GM19397 (cell line): ENCODE data around the gene C19orf38.

Experiments
- ATAC-seq: cut with Tn5 transposase; IDR thresholded peaks from one replicate; pipeline ENCODE4 v1.9.1; 2021; ENCODE audit warnings: mild to moderate bottlenecking, moderate library complexity; ENCODE audit not compliant: unreplicated experiment

C19orf38 gene

GRCh38 chr19:10899151-10899653, 51.0 kb downstream of the C19orf38 start:
- no peak for ATAC-seq

DNA sequence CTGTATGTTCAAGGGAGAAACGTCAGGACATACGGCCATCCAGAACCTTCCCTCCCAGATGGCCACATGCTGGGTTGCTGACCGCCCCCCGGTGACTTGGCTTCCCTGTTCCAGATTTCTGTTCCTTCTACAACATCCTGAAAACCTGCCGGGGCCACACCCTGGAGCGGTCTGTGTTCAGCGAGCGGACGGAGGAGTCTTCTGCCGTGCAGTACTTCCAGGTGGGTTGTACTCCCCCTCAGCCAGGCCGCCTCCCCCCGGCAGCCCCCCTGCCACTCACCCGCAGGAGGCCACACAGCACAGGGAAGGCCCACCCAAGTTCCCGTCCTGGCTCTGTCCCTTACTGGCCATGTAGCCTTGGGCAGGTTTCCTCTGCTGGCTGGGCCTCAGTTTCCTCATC, 59.7 kb downstream of the C19orf38 start:
- no peak for ATAC-seq

DNA sequence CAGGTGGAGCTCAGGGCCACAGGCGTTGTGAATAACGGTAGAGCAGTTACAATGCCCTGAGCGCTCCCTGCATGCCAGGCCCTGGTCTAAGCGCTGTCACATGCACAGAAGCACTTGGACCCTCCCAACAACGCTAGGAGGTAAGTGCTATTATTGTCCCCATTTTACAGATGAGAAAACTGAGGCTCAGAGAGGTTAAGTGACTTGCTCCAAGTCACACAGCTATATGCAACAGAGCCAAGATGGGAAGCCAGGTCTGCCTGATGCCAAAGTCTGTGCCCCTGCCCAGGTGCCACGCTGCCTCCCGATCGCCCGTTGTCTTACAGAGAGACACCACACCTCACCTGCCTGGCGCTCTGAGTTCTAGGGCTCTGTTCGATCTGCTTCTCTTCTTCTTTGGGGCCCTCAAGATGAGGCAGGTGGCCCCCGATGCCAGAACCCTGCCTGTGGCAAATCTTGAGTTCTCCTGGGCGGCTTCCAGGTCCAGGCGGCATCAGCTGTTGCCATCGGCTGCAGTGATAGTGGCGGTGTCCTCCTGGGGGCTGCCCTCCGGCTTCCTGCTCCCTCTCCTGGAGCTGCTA, 60.3 kb downstream of the C19orf38 start:
- no peak for ATAC-seq

DNA sequence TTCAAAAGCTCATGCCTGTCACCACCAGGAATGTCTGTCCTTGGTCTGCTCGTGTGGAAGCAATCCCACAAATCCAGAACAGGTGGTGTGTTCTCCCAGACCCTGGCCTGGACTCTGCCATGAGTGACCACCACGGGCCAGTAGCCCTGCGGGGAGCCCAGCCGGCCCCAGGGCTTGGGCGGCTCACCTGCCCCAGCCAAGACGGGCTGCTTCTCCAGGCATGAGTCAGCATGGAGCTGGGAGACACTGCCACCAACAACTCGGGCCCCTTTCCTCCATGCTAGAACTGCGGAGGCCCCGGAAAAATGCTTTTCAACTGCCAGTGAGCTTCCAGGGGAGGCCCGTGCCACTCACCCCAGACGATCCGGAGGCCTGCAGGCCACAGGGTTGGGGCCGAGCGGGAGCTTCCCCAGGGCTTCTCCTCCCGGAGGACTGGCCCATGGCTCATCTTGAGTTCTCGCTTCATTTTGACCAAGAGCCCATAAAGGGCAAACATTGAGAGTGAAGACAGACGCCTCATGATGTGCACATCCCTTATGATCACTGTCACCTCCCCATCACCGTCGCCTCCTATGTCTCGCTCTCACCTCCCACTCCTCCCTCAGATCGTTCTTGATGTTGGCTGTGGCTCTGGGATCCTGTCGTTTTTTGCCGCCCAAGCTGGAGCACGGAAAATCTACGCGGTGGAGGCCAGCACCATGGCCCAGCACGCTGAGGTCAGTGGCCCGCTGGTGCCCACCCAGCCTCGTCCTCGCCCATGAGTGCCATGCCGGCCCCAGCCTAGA, 63.6 kb downstream of the C19orf38 start:
- no peak for ATAC-seq

DNA sequence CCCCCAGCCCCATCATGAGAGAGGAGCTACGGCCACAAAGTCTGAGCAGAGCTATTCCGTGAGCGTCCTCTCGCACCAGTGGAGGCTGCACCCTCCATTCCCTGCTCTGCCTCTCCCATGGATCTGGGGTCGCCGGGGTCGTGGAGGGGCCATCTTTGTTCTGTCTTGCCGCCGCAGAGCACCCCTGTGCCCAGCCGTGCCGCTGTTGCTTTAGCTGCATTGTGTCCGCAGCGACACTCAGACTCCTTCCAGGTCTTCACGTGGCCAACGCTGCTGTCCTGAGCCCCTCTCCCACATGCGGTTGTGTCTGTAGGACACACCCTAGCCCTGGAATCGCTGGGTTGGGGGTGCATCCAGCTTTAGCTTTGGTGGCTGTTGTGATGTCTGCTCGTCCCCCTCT, 64.4 kb downstream of the C19orf38 start:
- ATAC-seq = no peak

GRCh38 chr19:10913716-10914340, 65.6 kb downstream of the C19orf38 start:
- no peak for ATAC-seq

DNA sequence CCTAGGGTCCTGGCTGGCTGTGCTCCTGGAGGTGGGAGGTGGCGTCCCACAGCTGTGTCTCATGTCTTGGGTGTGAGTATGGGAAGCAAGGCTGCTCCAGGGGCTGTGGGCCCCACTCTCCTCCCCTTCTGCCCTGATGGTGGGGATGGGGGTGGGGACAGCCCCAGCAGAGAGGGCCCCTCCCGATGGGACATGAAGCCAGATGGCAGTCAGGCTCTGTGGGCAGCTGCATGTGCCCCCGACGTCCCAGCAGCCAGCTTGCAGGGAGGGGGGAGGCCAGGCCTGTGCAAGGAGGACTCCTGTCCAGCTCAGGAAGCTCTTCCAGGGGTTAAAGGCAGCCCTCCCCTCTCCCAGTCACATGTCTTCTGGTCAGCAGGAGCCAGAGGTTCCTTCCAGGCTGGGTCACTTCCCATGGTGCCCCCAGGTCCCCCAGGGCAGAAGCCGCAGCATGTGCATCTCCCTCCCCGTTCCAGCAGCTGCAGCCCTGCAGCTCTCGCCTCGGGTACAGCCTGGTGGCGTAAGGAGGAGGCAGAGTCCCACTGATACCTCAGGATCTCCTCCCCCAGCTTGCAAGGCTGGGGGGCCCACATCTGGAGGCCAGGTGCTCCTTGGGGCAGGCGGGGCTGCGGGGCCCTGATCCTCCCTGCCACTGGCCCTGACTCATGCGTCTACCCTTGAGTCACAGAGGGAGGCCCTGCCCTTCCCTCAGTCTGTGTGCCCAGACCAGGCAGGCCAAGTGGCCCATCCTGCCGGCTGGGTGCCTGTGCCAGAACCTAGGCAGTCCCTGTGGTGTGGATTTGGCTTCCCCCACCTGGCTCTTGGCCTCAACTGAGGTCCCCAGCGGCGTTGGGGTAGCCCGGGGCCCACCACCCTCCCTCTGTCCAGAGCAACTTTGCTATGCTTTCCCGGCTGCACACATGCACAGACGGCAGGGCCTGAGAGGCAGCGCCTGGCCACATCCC, 67.2 kb downstream of the C19orf38 start:
- ATAC-seq = no peak

- ATAC-seq = no peak
Measured at GRCh38 chr19:10916602-10917001, 68.4 kb downstream of the C19orf38 start.

DNA sequence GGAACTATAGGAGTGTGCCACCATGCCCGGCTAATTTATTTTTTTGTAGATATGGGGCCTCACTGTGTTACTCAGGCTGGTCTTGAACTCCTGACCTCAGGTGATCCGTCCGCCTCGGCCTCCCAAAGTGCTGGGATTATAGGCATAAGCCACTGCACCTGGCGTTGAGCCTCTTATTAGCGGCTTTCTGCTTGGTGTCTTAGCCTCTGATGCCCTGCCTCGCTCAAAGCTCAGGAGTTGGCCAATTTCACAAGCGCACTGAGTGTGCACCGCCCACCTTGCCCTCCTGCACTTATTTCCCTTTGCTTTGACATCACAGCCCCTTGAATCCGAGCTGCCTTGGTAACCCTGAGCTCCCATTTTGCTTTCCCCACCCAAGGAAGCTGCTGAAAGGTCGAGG, 70.1 kb downstream of the C19orf38 start:
- ATAC-seq = no peak
